Kidney glomerular epithelial cell (primary cell): ENCODE results near the gene OR6N2.

Experiments
- DNase-seq: peaks from one replicate; lab custom pipeline; 2025; lab: John Stamatoyannopoulos, UW

OR6N2 gene, protein sequence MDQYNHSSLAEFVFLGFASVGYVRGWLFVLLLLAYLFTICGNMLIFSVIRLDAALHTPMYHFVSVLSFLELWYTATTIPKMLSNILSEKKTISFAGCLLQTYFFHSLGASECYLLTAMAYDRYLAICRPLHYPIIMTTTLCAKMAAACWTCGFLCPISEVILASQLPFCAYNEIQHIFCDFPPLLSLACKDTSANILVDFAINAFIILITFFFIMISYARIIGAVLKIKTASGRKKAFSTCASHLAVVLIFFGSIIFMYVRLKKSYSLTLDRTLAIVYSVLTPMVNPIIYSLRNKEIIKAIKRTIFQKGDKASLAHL

DNA sequence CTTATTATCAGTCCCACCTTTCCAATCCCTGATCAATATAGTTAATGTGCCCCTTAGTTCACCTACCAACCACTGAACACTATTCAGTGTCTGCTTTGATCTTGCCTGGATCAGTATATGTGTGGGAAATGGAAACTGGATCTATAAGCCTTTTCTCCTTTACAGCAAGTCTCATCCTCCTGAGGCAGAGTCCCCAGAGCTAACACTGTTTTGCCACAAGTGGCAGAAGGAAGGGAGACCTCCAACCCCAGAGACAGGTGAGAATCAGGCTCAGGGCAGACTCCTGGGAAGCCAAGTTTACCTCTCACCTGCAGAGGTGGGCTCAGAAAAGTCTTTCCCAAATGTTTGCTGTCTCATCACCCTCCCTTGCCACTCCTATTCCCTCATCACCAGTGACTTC, at the start of gene OR6N2:
Gene OR6N2 (minus strand): TSS at position 101 of the 400 bp plus-strand sequence. CDS start 3,569 bp downstream, outside the sequence.
- no peak for DNase-seq

DNA sequence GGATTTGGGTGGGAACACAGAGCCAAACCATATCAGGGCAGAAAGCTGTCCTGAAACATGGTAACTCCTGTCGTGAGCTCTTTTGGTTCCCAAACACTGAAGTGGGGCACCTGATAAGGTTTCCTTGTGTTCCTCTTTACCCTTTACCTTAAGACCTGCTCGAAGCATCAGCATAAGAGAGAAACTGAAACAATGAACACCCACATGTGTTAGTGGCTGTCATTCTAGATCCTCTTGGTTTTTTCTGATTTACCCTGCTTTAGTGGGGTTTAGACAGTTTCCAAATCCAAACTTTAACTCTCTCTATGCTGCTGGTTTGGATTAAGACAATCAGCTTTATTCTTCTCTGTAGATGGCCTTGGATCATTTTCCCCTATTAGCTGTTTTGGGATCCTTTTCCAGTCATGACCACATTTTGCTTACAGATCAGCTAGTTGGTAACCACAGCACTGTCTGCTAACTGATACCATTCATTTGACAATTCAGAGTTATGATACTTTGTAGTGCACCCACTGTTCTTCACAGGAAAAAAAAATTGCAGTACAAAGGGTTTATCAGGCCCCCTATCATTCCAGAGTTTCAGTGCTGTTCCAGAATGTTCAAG, 49.2 kb upstream of the OR6N2 start:
- DNase-seq: no peak

DNA sequence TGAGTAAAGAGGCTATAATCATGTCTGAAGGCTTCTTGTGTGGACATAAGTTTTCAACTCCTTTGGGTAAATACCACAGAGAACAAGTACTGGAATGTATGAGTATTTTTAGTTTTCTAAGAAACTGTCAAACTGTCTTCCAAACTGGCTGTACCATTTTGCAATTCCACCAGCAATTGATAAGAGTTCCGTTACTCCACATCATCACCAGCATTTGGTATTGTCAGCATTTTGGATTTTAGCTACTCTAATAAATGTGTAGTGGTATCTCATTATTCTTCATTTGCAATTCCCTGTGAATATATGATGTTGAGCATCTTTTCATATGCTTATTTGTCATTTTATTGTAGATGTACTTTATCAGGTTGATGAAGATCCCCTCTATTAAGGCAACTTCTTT, 40.7 kb upstream of the OR6N2 start:
- DNase-seq: no peak

DNA sequence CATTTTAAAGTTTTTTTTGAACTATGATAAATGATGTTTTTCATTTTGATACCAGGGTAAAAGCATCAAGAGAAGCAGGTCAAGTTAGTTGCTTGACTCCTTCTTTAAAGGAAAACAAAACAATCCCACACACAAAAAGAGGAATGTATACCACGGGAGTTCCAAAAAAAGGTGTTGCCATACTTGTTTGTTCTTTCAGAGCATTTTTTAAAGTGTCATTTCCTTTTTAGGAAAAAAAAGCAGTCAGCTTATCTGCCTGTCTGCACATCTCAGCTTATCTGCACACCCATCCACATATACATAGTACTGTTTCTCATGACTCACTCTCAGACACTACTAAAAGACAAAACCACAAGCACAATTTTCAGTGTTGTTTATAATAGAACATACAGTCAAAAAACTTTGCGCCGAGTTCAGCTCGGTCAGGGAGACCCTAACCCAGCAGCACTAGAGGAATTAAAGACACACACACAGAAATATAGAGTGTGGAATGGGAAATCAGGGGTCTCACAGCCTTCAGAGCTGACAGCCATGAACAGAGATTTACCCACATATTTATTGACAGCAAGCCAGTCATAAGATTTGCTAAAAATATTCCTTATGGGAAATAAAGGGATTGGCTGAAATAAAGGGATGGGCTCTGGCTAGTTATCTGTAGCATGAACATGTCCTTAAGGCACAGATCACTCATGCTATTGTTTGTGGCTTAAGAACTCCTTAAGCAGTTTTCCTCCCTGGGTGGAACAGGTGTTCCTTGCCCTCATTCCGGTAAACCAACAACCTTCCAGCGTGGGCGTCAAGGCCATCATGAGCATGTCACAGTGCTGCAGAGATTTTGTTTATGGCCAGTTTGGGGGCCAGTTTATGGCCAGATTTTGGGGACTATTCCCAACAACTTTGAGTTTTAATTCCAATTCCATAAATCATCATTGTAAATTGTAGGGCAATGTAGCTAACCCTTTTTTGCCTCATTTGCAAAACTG, 38.7 kb upstream of the OR6N2 start:
- peak; percentile 12 for DNase-seq

DNA sequence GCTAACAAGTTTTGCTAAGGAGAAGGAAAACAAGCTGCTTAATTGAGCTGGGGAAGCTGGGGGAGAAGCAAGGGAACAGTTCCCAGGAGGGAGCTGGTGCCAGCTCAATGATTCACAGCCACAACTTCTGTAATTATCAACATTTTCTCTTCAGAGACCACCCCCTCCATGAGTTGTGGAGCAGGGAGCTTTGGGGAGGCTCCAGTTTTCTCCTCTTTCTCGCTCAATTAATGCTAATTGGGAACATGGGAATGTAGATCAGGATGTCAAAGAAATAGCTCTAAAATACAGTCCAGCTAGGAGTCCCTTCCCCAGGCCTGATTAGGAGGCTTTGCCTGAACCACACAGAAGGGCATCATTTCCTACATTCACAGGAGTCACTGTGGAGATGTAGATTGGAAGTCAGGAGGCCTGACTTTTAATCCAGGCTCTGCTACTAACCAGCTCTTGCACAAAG, 38.0 kb upstream of the OR6N2 start:
- DNase-seq: peak; percentile 70

DNA sequence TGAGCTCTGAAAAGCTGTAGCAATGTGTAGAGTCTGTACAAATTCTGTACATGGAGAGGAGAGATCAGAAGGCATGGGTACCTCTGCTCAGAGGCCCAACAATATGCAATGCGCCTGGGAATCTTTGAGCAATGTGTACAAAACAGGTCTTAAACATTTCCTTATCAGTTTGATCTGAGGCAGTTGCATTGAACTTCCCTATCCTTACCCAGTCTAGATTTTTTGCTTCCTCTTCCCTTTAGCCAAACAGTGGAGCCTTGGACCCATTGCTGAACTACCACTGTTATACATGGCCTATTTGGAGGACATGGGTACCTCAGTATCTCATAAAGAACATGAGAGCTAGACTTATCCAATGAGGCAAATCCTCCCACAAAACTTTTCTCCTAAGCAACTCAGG, 37.6 kb upstream of the OR6N2 start:
- no peak for DNase-seq

DNA sequence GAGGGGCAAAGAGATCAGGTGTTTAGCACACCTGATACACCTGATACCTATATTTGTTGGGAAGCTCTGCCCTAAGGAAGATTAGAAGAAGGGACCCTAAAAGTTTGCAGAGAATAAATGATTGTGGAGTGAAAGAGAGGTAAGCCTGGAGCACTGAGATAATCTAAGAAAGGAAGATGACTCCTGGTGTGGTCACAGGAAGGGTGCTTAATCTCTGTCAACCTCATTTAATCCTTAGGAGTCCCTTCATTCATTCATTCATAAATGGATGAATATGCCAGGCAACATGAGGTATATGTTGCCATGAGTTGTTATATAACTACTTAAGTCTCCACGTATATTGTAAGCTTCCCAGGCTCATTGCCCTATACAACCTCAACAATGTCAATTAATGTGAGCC, 34.0 kb upstream of the OR6N2 start:
- no peak for DNase-seq

DNA sequence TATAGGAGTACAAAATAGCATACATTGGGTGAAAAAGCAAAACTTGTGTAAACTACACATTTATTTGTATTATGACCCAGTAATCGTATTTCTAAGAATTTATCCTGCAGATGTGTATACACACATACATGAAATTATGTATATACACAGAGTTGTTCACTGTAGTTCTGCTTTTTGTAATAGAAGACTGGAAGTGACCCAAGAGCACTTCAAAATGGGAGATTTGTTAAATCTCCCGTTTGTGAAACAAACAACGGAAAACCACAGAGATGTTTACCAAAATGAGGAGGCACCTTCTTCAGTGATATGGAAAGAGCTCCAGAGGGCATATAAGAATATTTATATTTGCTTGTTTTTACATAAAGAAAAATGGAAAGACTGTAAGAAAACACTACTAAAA, 32.2 kb upstream of the OR6N2 start:
- no peak for DNase-seq

DNA sequence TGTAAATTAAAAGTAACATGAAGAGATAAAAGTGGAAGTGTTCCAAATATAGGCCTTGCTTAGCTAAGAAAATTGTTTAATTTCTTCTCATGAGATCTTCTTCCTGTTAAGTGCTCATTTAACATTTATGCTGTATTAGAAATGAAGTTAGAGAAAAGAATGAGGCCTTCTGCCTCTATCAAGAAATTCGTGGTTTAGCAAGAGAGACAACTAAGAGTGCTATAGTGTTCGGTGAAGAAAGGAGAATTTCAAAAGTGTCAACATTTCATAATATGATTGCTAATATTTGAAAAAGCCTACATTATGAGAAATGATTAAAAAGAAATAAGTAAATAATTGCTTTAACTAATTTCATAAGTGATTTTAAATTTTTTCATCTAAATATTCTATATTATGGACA, 31.3 kb upstream of the OR6N2 start:
- no peak for DNase-seq

DNA sequence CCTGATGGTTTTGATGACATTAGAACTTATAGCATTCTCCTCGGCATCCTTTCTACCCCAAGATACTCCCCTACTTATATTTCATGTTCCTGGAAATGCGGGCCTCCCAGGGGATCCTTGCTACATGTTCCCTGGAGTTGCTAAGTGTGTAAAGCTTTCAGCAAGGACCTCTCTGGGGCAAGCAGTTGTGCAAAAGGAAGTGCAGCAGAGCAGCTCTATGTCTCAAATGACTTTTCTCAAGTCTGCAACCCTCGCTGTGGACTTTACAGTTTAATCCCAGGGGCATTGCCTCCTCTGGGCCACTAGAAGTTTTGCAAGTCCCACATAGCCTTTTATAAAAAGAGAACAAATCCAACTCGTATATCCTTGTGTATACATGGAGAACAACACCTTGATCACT, 29.3 kb upstream of the OR6N2 start:
- DNase-seq: no peak

DNA sequence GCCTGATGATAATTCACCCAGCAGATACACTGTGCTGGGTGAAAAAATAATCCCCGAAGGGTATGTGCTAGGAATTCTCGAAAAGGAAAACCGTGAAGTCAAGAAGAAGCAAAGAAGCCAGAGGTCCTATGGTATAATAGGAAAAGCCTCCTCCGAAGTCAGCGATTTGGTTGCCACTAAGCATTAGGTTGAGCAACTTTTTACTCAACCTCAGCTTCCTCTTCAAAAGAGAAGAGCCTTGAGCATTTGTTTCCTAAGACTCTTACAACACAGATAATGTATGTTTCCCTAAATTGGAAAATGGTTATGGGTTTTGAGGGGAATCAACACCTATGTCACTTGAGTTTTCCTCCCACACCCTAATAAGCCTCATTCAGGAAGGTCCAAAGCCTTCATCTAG, 28.9 kb upstream of the OR6N2 start:
- no peak for DNase-seq

DNA sequence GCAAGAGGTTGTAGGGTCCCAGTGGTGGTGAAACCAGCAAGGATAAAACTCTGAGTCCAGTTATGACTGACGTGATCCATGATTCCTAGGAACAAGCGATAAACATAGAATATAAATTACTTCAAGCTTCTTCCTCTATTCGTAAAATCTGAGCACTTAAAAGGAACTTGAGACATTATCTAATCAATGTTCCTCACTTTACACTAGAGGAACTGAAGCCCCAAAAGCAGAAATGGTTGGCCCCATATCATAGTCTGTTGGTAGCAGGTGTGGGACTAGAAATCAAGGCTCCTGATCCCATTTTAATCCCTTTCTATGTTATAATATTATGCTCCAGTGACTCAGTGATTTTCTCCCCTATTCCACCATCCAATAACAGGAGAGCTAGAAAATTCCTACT, 28.3 kb upstream of the OR6N2 start:
- no peak for DNase-seq

DNA sequence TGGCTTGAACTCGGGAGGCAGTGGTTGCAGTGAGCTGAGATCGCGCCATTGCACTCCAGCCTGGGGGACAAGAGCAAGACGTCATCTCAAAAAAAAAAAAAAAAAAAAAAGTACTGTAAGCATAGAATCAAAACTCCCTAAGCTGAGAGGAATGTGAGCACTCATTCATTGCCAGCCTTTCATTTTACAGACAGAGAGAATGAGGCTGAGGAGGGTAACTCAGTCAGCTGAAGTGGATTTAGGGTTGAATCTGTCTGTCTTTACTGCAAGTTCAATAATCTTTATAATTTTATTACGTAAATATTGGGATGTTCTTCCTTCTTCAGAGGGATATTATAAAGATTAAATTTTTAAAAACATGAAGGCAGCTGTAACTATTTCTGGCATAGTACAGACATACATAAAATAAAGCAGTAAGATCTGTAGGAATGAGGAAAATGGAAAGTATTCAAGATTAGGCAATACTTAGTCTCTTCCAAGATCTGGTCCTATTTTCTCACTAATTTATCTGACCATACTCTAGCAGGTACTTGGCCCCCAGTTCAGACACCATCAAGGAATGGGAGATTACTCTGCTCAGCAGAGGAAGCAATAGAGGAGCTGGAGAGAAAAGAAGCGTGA, 26.0 kb upstream of the OR6N2 start:
- no peak for DNase-seq

DNA sequence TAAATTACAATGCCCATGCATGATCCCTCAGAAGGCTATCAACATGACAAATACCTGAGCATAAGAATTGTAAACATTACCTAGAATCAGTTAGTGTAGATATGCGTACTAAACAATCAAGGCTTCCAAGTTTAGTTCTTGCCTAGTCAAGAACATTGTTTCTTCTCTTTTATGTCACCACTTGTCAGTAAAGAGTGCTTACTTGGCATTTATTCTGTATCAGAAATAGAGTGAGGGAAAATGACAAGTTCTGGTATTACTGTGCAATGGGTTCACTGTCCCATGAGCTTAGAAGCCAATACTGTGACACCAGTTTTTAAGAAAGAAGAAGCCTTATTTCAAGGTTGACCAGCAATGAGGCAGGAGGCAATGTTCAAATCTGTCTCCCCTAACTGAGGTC, 22.7 kb upstream of the OR6N2 start:
- no peak for DNase-seq

DNA sequence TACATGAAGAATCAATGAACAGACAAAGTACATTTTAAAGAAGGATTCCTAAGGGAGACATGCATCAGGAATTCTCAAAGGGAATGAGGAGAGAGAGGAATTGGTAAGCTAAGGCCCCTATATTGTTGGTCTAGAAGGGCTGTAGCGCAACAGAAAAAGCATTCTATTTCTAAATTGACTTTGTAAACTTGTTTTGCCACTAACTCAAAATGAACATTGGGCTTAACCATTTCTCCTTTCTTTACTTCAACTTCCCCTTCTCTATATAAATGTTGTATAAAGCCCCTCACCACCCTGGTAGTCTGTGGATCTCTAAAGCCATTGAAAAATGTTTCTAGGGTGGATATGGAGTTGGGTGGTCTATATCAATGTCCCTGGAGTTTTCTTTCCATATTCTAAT, 20.4 kb upstream of the OR6N2 start:
- no peak for DNase-seq

DNA sequence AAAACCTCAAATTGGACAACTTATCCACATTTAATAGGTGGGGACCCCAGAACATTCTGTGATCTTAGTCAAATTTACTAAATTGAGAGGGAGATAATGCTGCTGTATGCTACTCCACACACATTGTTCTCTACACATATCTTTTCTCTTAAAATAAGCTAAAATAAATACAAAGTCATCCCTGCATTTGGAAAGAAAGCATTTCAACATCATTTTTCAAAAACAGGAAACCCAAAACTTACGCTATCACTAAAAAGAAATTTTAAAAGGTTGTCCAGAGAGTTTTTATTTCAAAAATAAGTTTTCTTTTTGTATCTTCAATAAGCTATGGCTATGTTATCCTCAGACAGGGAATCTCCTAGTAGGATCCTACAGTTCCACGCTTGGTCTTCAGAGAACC, 19.5 kb upstream of the OR6N2 start:
- no peak for DNase-seq

DNA sequence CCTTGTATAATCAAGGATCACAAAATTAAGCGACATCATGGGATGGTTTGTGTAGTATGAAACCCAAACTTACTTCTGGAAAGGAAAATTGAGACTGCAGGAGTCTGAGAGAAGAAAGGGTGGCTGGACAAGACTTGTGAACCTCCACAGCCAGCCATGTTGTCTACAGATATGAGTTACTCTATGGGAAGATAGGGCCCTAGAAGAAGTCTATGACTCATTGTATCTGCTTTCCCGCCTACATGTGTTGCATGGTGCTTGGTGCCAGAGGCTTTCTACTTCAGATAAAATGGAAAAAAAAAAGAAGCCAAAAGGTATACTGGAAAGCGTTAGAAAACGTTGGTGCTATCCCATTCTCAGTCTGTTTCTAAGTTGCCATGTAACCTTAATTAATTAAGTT, 18.7 kb upstream of the OR6N2 start:
- DNase-seq: no peak

DNA sequence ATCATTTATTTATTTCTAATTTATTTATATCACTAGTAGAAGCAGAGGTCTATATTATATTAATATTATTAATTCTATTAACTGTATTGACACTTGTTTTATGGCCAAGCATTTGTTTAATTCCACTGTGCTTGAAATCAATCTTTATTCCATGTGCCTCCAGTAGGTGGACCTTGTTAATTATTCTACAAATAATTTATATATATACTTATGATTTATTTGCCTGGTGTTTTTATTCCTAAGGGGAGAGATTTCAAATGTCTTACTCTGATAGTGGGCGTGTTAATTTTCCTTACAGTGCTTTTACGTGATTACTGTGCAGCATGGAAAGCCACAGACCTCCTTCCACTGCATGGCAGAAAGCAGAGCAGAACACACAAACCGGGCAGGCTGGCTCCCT, 17.5 kb upstream of the OR6N2 start:
- DNase-seq: no peak

DNA sequence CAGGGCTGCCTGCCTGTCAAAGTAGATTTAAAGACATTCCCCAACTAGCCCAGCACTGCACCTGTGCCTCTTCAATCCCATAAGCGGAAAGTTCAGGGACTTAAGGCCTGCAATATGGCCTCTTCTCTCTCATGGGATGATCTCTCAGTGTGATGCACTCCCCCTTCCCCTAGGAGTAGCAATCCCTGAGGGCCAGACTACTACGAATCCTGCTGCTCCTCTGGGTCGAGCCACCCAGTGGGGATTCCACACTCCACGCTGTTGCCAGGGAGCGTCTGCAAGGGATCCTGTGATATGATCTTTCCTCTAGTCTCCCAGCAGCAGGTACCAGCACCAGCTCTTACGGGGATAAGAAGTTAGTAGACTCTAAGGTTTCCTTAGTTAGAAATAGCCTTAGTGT, 13.2 kb upstream of the OR6N2 start:
- DNase-seq: no peak

DNA sequence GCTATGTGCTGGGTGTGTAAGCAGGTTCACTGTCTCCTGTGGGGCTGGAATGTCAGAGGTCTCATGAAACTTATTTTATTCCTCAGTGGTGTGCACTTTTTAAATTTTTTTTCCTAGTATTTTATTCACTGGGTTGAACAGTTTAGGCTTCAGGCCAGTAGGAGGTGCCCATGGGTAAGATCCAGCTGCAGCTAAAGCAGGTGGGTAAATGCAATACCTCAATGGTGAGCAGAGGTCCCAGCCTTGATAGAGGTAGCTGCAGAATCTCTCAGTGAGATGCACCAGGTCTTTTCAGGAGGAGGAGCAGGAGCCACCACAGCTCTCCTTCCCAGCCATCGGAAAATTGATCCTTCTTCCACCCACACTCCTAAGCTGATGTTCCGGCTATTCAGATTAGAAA, 12.6 kb upstream of the OR6N2 start:
- DNase-seq: no peak

DNA sequence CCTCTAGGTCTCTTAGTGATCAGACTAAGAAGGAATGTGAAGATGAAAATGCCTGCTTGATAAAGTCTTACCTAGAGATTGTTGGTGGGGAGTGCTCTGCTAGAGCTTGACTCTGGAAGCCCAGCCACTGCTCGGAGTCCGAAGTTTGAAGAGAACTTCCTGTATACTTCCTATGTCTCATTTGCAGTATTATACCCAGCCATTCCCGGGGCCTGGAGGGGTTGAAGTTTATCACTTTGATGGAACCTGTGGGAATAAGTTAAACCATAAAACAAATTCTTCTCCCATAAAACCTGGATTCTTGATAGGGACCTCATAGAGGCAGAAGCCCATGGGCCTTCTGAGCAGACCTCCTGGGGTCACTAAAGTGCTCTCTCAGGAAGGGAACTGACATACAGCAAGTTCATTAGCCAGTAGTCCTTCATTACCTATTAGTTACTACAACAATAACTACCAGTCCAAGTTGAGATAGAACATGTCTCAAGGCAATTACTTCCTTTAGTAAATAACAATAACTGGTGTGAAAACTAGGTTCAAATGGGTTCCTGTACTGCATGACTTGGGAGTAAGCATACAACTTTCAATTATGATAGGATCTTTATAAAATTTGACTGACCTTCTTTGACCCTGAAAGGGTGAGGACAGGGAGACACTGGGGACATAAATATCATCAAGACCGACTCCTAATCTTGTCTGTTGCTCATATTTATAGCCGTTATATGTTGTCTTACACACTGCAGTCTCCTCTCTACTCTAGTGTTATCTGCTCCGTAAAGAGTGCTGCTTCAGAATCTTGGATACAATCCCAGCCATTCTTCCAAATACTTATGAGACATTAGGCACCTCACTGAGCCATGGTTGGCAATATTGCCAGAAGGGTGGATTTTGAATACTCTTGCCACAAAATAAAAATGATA, 8.8 kb downstream of the OR6N2 start, which contains the start of gene OR6N1:
Gene OR6N1 (minus strand): TSS at position 246 of the 917 bp plus-strand sequence. CDS start 5,513 bp downstream, outside the sequence.
- no peak for DNase-seq
